ENCODE data around the gene NFIX. TPM values are rescaled to one million over a fixed set of nuclear protein-coding genes. Genes with fewer than 3 reads are reported as not detected.

NFIX gene
- total and polyA plus RNA-seq, 2 donors = 2.0 to 10.5 TPM

DNA sequence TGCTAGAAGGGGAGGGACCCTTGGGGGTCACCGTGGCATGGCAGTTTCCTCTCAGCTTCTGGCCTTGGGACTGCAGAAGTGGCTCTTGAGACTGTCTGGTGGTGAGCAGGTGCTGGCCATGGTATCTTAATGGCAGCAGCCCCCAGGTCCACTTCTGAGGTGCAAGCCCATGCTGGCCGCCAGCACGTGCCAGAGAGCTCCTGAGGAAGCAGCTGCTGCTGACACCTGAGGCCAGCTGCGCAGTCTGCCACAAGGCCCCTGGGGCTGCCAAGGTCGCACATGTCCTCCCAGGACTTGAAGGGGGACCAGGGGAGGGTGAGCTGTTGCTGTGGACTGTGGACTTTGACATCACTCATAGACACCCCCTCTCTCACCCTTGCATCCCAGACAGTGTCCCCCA, 48.0 kb downstream of the NFIX start:
- WGBS = 72% methylated on average over 5 of the region's 5 CpGs
- no peaks in the 10 kb centered on the region for H3K9me3 ChIP-seq (ENCODE audit: control insufficient read depth in 2 of 2, insufficient read depth in 1 of 2, low read length in 1 of 2)
- no peak overlapping the region for H3K4me3 ChIP-seq (ENCODE audit: low read length in 2 of 2)
- H3K27me3 ChIP-seq (ENCODE audit: control insufficient read depth in 2 of 2, insufficient read depth in 1 of 2, low read length in 1 of 2) = peaks cover 0 to 16% of the 10 kb centered on the region in 2 donors
- H3K4me1 ChIP-seq (ENCODE audit: control insufficient read depth in 2 of 2, insufficient read depth in 2 of 2, low read length in 2 of 2) = no peaks in the 10 kb centered on the region
- DNase-seq (ENCODE audit: low read depth in 6 of 9, low spot score in 9 of 9) = no peak
- no peaks in the 10 kb centered on the region for H3K36me3 ChIP-seq (ENCODE audit: control insufficient read depth in 2 of 2, insufficient read depth in 2 of 2, low read length in 1 of 2)
- H3K27ac ChIP-seq (ENCODE audit: low read depth in 1 of 2, low read length in 1 of 2) = no peak overlapping the region

DNA sequence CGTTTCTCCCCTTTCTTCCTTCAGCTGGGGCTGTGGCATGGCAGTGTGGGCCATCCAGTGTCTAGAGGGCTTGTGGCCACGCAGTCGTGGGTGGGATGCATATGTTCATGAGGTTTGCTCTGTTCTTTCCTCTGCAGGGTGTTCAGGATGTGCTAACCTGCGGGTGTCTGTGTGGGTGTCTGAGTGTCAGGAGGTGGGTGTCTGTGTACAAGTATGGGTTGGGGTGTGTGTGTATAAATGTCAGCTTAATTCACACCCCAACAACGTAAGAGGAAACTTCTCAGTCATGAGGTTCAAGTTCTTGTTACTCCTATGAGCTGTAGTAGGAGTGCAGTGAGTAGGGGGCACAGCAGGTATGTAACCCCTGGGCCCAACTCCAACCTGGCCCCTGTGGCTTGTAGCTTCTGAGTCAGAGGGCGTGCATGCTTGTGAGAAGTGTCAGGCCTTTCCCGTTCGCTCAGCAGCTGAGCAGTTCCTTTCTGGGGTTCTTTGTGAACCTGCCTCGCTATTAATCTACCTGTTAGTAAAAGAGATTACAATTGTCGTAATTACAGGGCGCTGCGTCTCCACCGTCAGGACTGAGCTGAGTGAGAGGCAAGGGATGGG, 49.1 kb downstream of the NFIX start:
- no peak overlapping the region for H3K4me3 ChIP-seq (ENCODE audit: low read length in 2 of 2)
- H3K4me1 ChIP-seq (ENCODE audit: control insufficient read depth in 2 of 2, insufficient read depth in 2 of 2, low read length in 2 of 2) = no peaks in the 10 kb centered on the region
- no peaks in the 10 kb centered on the region for H3K36me3 ChIP-seq (ENCODE audit: control insufficient read depth in 2 of 2, insufficient read depth in 2 of 2, low read length in 1 of 2)
- 76% methylated on average over 13 of the region's 13 CpGs for WGBS
- no peak for DNase-seq (ENCODE audit: low read depth in 6 of 9, low spot score in 9 of 9)
- H3K27ac ChIP-seq (ENCODE audit: low read depth in 1 of 2, low read length in 1 of 2) = no peak overlapping the region
- peaks cover 0 to 12% of the 10 kb centered on the region in 2 donors for H3K27me3 ChIP-seq (ENCODE audit: control insufficient read depth in 2 of 2, insufficient read depth in 1 of 2, low read length in 1 of 2)
- H3K9me3 ChIP-seq (ENCODE audit: control insufficient read depth in 2 of 2, insufficient read depth in 1 of 2, low read length in 1 of 2) = no peaks in the 10 kb centered on the region

- no peak for DNase-seq (ENCODE audit: low read depth in 6 of 9, low spot score in 9 of 9)
- 97% methylated on average over 4 of the region's 4 CpGs for WGBS
- peaks cover 0 to 5% of the 10 kb centered on the region in 2 donors for H3K27me3 ChIP-seq (ENCODE audit: control insufficient read depth in 2 of 2, insufficient read depth in 1 of 2, low read length in 1 of 2)
- no peaks in the 10 kb centered on the region for H3K9me3 ChIP-seq (ENCODE audit: control insufficient read depth in 2 of 2, insufficient read depth in 1 of 2, low read length in 1 of 2)
- H3K27ac ChIP-seq (ENCODE audit: low read depth in 1 of 2, low read length in 1 of 2) = no peak overlapping the region
- peaks cover 0 to 2% of the 10 kb centered on the region in 2 donors for H3K4me1 ChIP-seq (ENCODE audit: control insufficient read depth in 2 of 2, insufficient read depth in 2 of 2, low read length in 2 of 2)
- H3K36me3 ChIP-seq (ENCODE audit: control insufficient read depth in 2 of 2, insufficient read depth in 2 of 2, low read length in 1 of 2) = no peaks in the 10 kb centered on the region
- H3K4me3 ChIP-seq (ENCODE audit: low read length in 2 of 2) = no peak overlapping the region
These were observed 50.5 kb downstream of the NFIX start for GRCh38 chr19:13045812-13046211.

DNA sequence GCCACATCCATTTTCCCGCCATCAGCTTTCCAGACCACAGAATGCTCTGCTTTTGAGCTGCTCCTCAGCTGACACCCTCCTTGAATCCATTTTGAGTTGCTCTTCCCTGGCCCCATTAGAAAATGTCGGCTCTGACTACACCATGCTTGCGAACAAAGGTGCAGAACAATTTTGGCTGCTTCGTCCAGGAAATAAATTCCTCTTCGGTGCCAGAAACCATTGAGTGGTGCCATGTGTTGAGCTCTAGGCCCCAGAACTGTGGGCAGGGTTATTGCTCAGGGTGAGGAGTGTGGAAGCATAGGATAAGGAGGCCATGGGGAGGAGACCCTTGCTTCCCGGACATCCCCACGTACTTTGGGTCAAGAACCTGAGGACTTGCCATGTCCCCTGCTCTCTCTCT, 52.1 kb downstream of the NFIX start:
- Histone ChIP-seq H3K4me3 (ENCODE audit: low read length in 2 of 2) (no peak overlapping the region), H3K9me3 (ENCODE audit: control insufficient read depth in 2 of 2, insufficient read depth in 1 of 2, low read length in 1 of 2) (no peaks in the 10 kb centered on the region), H3K4me1 (ENCODE audit: control insufficient read depth in 2 of 2, insufficient read depth in 2 of 2, low read length in 2 of 2) (peaks cover 13 to 15% of the 10 kb centered on the region in 2 donors), H3K27ac (ENCODE audit: low read depth in 1 of 2, low read length in 1 of 2) (no peak overlapping the region), H3K36me3 (ENCODE audit: control insufficient read depth in 2 of 2, insufficient read depth in 2 of 2, low read length in 1 of 2) (no peaks in the 10 kb centered on the region), H3K27me3 (ENCODE audit: control insufficient read depth in 2 of 2, insufficient read depth in 1 of 2, low read length in 1 of 2) (peaks cover 0 to 18% of the 10 kb centered on the region in 2 donors)
- no peak for DNase-seq (ENCODE audit: low read depth in 6 of 9, low spot score in 9 of 9)
- WGBS = 98% methylated on average over 7 of the region's 7 CpGs

DNA sequence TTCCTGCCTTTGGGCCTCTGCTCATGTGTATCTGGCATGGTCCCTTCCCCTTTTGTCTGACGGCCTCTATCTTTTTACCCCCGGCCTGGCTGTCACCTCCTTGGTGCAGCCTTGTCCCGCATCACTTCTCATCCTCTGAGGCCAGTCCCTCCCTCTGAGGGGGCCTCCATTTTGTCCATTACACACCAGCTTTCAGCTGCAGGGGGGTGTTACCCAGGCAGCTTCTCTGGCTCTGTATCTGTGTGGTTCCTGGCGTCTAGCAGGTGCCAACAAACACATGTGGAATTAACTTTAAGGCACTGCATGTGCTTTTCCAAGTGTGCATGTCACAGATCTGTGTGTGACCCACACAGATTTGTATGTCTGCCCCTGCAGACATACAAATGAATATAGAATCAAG, 55.0 kb downstream of the NFIX start:
- Histone ChIP-seq H3K9me3 (ENCODE audit: control insufficient read depth in 2 of 2, insufficient read depth in 1 of 2, low read length in 1 of 2) (no peaks in the 10 kb centered on the region), H3K27ac (ENCODE audit: low read depth in 1 of 2, low read length in 1 of 2) (no peak overlapping the region), H3K36me3 (ENCODE audit: control insufficient read depth in 2 of 2, insufficient read depth in 2 of 2, low read length in 1 of 2) (no peaks in the 10 kb centered on the region), H3K4me3 (ENCODE audit: low read length in 2 of 2) (no peak overlapping the region), H3K4me1 (ENCODE audit: control insufficient read depth in 2 of 2, insufficient read depth in 2 of 2, low read length in 2 of 2) (peaks cover 13 to 36% of the 10 kb centered on the region in 2 donors), H3K27me3 (ENCODE audit: control insufficient read depth in 2 of 2, insufficient read depth in 1 of 2, low read length in 1 of 2) (peaks cover 0 to 36% of the 10 kb centered on the region in 2 donors)
- 87% methylated on average over 4 of the region's 4 CpGs for WGBS
- DNase-seq (ENCODE audit: low read depth in 6 of 9, low spot score in 9 of 9) = no peak

DNA sequence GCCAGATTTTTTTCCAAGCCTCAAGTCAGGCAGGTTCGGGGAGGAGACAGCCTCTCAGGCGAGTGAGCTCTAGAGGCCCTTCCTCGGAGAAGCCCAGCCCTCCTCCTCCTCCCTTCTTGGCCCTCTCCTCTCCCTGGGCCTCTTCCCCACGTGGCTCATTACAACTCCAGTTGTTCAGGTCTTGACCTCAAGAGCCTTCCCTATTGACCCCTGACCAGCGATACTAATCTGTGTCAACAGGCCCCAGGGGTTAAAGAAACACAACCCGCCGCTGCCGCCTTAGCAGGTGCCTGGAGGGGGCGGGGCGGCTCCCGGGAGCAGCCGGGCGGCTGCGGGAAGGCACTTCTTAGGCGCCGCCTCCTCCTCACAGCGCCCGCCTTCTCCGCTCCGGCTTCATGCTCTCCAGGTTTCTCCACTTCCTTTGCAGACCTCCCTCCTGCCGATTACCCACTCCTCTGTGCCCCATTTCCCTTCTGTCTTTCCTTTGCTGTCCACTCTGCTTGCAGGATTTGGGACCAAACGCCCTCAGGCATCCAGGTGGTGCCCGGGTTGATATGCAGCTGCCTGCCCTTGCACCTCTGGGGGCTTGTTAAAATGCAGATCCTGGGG, 56.4 kb downstream of the NFIX start:
- peaks cover 13 to 48% of the 10 kb centered on the region in 2 donors for H3K4me1 ChIP-seq (ENCODE audit: control insufficient read depth in 2 of 2, insufficient read depth in 2 of 2, low read length in 2 of 2)
- peak overlapping the region in 1 of 2 donors; percentile 7 for H3K4me3 ChIP-seq (ENCODE audit: low read length in 2 of 2)
- H3K36me3 ChIP-seq (ENCODE audit: control insufficient read depth in 2 of 2, insufficient read depth in 2 of 2, low read length in 1 of 2) = no peaks in the 10 kb centered on the region
- no peaks in the 10 kb centered on the region for H3K9me3 ChIP-seq (ENCODE audit: control insufficient read depth in 2 of 2, insufficient read depth in 1 of 2, low read length in 1 of 2)
- no peak overlapping the region for H3K27ac ChIP-seq (ENCODE audit: low read depth in 1 of 2, low read length in 1 of 2)
- DNase-seq (ENCODE audit: low read depth in 6 of 9, low spot score in 9 of 9) = peak in 7 of 9 donors; percentile 33 to 82 (median 63)
- H3K27me3 ChIP-seq (ENCODE audit: control insufficient read depth in 2 of 2, insufficient read depth in 1 of 2, low read length in 1 of 2) = peaks cover 0 to 44% of the 10 kb centered on the region in 2 donors
- 6% methylated on average over 23 of the region's 23 CpGs for WGBS

DNA sequence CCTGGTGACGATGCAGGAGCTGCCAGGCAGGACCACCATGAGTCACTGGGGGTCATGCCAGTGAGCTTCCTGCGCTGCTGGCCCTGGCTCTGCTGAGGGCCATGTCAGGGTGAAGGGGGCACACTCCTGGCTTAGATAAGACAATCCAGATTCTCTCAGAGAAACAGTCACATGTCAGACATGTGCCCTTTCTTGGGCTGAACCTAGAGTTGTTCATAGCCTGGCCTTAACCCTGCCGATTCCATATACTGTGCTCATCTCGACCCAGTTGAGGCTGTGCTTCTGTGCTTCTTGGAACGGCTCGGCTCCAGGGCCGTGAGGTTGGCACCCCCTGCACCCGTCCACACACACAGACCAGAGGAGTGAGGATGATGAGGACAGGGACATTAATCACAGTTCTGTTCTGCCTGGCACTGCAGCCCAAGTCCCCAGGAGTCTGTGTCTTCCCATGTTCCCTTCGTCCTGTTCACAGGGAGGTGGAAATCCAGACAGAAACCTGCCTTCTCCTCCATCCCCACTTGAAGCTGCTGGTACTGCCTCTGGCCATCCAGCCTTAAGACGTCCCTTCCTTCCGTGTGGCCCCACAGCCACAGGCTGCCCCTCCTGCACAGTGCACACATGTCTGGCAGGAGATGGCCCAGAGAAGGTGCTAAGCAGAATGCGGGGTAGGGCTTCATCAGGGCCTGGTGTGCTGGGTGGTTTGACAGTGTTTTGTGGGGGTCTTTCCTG, 57.3 kb downstream of the NFIX start:
- no peak overlapping the region for H3K27ac ChIP-seq (ENCODE audit: low read depth in 1 of 2, low read length in 1 of 2)
- H3K9me3 ChIP-seq (ENCODE audit: control insufficient read depth in 2 of 2, insufficient read depth in 1 of 2, low read length in 1 of 2) = no peaks in the 10 kb centered on the region
- H3K36me3 ChIP-seq (ENCODE audit: control insufficient read depth in 2 of 2, insufficient read depth in 2 of 2, low read length in 1 of 2) = no peaks in the 10 kb centered on the region
- H3K4me1 ChIP-seq (ENCODE audit: control insufficient read depth in 2 of 2, insufficient read depth in 2 of 2, low read length in 2 of 2) = peaks cover 13 to 49% of the 10 kb centered on the region in 2 donors
- 97% methylated on average over 12 of the region's 12 CpGs for WGBS
- DNase-seq (ENCODE audit: low read depth in 6 of 9, low spot score in 9 of 9) = no peak
- H3K27me3 ChIP-seq (ENCODE audit: control insufficient read depth in 2 of 2, insufficient read depth in 1 of 2, low read length in 1 of 2) = peaks cover 0 to 52% of the 10 kb centered on the region in 2 donors
- no peak overlapping the region for H3K4me3 ChIP-seq (ENCODE audit: low read length in 2 of 2)

GRCh38 chr19:13053238-13053637, 58.0 kb downstream of the NFIX start:
- Histone ChIP-seq H3K27me3 (ENCODE audit: control insufficient read depth in 2 of 2, insufficient read depth in 1 of 2, low read length in 1 of 2) (peaks cover 0 to 57% of the 10 kb centered on the region in 2 donors), H3K9me3 (ENCODE audit: control insufficient read depth in 2 of 2, insufficient read depth in 1 of 2, low read length in 1 of 2) (no peaks in the 10 kb centered on the region), H3K27ac (ENCODE audit: low read depth in 1 of 2, low read length in 1 of 2) (peak overlapping the region in 1 of 2 donors; percentile 61), H3K4me1 (ENCODE audit: control insufficient read depth in 2 of 2, insufficient read depth in 2 of 2, low read length in 2 of 2) (peaks cover 13 to 52% of the 10 kb centered on the region in 2 donors), H3K4me3 (ENCODE audit: low read length in 2 of 2) (no peak overlapping the region), H3K36me3 (ENCODE audit: control insufficient read depth in 2 of 2, insufficient read depth in 2 of 2, low read length in 1 of 2) (no peaks in the 10 kb centered on the region)
- DNase-seq (ENCODE audit: low read depth in 6 of 9, low spot score in 9 of 9) = no peak
- 91% methylated on average over 3 of the region's 3 CpGs for WGBS
